Posterior vena cava (tissue), 2 donors: ENCODE results near the gene C1orf52. TPM values are rescaled to one million over a fixed set of nuclear protein-coding genes. Genes with fewer than 3 reads are reported as not detected.

Experiments
- DNase-seq: peaks from one replicate; pipeline ENCODE4 v3.0.0-alpha.2; 2020; ENCODE audit warnings: low spot score
- intact Hi-C, 2 donors: fragments of 100-400 bp; cut with DNase I; formaldehyde crosslinking; loops; one replicate each; pipeline versions ENCODE4 v1.14.1 to v1.14.2; 2022 to 2023
- total RNA-seq, 2 donors: library from RNA; stranded (reverse); fragmentation: NEBNext Ultra II Directional; extraction: Animal tissue kit (Norgen Biotek cat#: 25700); gene quantifications; one replicate each; pipeline ENCODE4 v1.2.1, GENCODE V29; 2021
- donor health status: DM: yes; HTN: yes; CAD: no.
- donor health status: DM: yes; HTN: yes; CAD: no.

C1orf52 gene
- total RNA-seq, 2 donors from 2014 or later = 17.5 to 22.9 TPM

GRCh38 chr1:85244271-85245061, 15.0 kb downstream of the C1orf52 start:
- no peak for DNase-seq
- intact Hi-C loops = no loop called here

GRCh38 chr1:85243372-85243771, 16.1 kb downstream of the C1orf52 start:
- no peak for DNase-seq
- intact Hi-C loops = no loop called here

DNA sequence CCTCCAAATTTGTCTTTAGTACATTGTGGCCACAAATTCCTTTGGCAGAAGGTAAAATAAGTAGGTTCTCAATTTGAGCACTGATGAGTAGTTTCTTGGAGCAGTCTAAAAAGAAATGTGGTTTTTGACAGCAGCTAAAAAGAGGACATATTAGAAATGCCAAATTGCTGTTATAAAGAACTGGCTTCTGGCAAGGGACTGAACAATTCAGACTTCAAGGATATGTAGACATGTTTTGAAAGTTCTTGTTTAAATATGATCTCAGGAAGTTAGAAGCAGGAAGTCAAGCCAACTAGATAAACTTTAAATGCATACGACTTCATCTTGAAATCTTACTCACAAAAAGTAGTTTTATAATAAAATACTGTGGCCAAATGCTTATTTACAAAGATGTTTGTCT, 18.8 kb downstream of the C1orf52 start:
- intact Hi-C loops = no loop called here
- no peak for DNase-seq

DNA sequence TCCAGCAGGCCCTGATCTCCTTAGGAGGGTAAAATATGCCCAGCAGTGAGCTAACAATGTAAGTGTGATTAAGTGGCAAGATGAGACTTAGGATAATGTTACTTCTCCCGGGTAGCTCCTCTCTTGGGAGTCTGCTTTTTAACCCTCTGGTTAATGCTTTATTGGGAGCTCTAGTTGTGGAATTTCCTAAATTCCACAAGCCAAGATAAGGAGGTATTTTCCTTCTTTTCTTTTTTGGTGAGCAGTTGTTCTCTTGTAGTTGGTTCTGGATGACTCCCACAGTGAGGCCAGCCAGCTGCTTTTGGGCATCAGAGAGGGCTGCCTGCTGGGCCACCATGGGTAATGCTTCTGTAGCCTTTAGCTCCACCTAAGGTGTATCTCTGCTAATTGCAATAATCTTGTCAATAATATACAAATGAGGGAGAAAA, 19.3 kb downstream of the C1orf52 start:
- intact Hi-C loops = no loop called here
- DNase-seq = no peak

DNA sequence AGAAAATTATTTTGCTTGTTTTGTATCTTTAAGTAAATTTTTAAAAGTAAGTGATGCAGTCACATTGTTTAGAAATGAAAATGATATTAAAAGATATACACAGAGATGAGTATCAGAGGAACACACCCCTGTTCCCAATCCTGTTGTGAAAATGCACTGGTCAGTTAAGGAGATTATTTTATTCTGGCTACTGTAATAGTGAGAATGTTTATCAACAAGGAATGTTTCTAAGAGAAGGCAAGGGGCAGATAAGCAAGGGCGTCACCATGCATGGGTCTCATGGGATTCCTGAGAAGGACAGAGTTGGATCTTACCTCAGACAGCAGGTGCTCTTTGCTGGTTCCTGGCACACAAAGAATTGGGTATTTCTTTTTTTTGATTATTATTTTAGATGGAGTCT, 21.8 kb downstream of the C1orf52 start:
- intact Hi-C loops = no loop called here
- DNase-seq = no peak

DNA sequence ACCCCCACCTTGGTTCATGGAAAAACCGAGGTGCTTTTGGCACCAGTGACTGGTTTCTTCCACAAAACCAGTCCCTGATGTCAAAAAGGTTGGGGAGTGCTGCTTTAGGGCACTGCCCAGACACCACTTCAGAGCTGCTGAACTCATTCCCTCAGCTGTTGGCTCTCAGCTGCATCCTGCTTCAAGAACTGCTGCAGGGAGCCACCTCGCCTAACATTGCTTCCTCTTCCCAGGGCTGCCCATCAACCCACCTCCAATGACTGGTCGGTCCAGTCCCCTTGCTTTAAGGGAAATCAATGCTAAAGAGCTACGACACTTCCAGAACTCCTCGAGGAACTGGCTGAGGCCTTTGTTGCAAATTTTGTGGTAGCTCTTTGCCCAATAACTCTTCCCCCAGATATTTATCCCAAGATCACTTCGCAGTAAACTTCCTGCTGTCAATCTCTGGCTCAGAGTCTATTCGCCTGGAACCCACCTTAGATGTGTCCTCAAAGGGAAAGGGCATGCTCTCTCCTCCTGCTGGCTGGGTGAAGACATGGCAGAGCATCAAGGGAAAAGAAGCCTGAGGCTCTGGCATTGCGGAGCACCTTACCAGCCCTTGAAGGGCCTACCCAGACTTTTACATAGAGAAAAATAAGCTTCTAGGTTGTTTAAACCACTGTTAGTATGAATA, 29.0 kb downstream of the C1orf52 start:
- no peak for DNase-seq
- intact Hi-C loops = no loop called here

DNA sequence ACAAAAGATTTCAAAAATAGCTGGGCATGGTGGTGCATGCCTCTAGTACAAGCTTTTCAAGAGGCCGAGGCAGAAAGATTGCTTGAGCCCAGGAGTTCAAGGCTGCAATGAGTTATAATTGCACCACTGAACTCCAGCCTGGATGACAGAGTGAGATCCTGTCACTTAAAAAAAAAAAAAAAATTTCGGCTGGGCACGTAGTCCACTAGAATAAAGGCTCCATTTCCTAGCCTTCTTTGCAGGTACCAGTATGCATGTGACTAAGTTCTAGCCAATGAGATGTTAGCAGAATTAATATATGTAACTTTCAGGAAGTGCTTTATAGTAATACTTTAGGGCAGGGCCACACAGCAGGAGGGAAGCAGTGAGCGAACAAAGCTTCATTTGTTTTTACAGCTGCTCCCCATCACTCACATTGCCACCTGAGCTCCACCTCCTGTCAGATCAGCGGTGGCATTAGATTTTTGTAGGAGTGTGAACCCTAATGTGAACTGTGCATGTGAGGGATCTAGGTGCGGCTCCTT, 29.8 kb downstream of the C1orf52 start:
- DNase-seq = no peak
- intact Hi-C loops = loop anchor here in 1 of 2 donors (2.0 kb wide), 1 partner anchor 17 kb away; no protein-coding TSS in a partner anchor

DNA sequence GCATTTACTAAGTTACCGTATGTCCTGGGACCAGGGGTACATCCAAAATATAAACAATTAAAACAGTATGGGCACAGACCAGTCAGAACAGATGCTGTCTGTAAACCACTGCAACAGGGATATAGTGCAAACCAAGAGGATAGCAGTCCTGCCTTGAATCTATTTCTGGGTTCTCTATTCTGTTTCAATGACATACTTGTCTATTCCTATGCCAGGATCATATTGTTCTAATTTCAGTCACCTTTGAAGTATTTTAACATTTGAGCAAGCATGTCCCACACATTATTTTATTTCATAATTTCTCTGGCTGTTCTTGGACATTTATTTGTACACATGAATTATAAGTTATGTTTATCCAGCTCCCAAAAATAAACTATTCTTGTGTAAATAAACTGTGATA, 30.5 kb downstream of the C1orf52 start:
- intact Hi-C loops = loop anchor here in 1 of 2 donors (2.0 kb wide), 1 partner anchor 18 kb away; no protein-coding TSS in a partner anchor
- no peak for DNase-seq

- intact Hi-C loops = no loop called here
- DNase-seq = no peak
Observed at GRCh38 chr1:85225624-85226380, 33.7 kb downstream of the C1orf52 start.

- intact Hi-C loops = no loop called here
- DNase-seq = no peak
Observed at GRCh38 chr1:85224734-85225623, 34.5 kb downstream of the C1orf52 start.

DNA sequence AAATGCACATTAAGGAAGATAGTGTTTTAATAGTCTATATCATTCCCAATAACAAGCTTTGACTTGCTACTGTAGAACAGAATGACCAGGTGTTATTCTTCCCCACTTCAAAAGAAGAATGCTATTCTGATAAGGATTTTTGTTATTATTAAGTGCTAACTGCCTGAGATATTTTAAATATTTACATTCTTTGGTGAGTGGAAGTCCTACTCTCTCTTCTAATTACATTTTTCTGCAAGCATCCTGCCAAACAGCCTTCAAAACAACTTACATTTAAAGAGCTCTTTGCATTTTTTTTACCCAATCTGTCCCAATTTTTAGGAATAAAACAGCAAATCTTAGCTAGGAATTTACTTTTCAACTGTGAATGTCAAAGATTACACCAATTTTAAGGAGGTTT, 35.2 kb downstream of the C1orf52 start:
- intact Hi-C loops = no loop called here
- no peak for DNase-seq

DNA sequence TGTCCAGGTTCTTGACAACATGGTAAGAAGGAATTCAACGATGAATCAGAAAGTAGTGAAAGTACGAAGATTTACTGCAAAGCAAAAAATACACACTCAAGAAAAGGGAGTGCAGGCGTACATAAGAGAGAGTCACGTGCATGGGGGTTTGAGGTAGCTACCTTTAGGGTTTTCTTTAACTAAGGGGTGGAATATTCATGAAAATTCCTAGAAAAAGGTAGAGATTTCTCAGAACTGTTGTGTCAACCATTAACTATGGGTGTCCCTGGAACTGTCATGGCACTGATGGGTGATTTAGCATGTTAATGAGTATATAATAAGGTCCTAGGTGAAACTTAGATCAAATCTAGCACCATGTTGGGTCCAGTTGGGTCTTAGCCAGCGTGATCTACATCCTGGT, 36.1 kb downstream of the C1orf52 start:
- no peak for DNase-seq
- intact Hi-C loops = no loop called here

DNA sequence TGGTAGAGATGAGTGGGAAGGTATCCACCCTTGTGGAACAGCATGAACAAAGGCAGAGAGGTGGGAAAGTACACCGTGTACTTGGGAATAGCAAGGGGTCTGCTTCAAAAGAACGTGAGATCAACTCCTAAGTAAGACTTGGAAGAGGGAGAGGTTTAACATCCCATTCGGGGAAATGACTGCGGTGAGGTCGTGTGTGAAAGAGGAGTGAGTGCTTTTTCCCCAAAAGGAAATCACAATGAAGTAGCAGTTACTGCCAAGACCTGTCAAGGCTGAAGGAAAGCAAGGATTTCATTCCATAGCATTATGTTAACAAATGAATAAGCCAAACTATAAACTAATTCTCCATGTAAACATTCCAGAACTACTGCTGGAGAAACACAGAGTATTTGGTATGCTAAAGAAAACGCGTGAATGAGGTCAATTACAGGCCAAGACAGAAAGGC, 38.7 kb downstream of the C1orf52 start:
- intact Hi-C loops = no loop called here
- no peak for DNase-seq

DNA sequence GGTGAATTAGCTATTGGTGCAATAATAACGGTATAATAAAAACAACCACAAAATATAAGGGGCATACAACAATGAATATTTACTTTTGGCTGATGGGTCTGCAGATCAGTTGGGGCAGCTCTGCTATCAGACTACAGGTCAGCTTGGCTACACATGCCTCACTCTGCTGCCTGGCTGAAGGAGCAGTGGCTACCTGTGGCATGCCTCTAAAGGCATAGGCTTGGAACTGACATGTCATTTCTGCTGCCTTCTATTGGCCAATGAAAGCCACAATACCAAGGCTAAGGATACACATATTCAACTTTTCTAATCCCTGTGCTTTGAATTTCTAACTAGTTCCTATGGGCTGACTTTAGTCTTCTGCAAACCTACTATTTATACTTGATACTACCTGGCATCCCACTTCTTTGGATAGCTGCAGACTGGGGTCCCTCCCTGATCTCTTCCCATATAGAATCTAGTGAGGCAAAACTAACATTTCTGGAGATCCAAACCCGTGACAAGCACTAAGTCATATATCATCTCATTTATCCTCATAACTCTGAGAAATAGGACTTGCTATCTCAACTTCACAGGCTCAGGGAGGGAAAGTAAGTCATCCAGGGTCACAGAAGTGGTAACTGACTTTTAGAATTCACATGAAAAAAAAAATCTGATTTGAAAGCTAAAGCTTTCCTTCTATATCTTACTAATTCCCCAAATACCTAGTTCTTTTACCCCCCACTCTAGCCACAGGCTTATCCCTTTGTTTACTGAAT, 39.4 kb downstream of the C1orf52 start:
- intact Hi-C loops = no loop called here
- no peak for DNase-seq

DNA sequence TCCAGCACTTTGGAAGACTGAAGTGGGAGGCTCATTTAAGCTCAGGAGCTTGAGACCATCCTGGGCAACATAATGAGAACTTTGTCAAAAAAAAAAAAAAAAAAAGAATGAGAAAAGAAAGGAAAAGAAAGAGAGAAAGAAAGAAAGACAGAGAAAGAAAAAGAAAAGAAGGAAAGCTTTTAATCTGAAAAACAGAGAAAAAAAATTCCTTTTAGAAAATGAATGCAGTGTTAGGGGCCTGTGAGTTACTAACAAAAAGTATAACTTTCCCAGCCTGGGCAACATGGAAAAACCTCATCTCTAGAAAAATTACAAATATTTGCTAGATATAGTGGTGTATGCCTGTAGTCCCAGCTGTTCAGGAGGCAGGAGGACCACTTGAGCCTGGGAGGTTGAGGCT, 42.8 kb downstream of the C1orf52 start:
- intact Hi-C loops = no loop called here
- no peak for DNase-seq

DNA sequence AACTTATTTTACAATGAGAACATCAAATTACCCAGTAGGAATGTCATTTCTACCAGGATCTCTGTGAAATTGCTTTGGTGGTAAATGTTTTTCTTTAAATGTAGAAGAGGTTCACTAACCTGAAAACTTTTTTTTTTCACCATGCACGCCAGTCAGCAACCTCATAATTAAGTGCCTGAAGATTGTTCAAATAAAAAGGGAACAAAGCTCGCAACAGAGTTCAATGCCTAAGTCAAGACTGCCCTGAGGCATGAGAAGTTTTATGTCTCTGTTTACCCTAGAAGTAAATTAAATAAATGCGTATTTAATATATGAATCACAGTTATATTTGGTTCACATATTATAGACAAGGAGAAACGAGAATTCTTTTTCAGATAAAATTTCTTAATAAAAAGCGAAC, 44.8 kb downstream of the C1orf52 start:
- intact Hi-C loops = no loop called here
- no peak for DNase-seq

DNA sequence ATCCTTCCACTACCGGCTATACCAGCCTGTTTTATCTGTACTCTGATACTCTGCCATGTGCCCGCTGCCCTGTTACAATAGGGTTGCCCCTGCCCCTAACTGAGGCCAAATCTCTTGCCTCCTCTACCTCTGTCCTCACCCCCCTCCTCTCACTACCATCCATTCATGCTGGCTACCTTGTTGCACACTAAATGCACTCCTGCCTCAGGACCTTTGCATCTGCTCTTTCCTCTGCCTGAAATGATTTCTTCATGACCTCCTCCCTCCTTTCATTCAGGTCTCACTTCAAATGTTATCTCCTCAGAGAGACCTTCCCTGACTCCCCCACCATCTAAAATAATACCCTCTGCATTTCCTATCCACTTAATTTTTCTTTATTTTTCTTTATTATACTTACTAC, 51.0 kb downstream of the C1orf52 start:
- intact Hi-C loops = no loop called here
- DNase-seq = no peak

DNA sequence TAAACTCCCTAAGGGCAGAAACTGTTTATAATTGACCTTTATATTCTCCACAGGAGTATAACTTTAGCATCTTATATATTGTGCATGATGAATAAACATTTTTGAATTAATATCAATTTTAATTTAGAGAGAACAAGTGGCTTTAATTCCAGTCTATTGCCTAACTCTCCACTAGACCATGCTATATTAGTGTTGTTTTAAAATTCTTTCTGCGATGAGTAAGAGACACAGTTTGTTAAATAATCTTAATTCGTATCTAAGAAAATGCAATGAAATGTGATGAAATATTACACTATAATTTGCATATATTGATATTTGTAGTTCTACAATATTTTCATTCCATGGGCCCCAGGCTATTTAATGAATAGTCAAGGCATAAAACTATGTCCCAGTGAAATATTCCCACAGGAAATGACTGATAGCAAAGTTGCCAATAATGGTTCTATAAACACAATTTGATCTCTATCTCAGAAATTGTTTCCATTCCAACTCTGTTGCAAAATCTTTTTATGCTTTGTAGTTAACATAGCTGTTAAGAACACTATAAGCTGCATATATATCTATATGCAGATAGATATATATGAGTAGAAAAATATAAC, 55.8 kb downstream of the C1orf52 start:
- no peak for DNase-seq
- intact Hi-C loops = no loop called here
